Endothelial cell of umbilical vein (primary cell): ENCODE data around the gene CMC2. TPM values are rescaled to one million over a fixed set of nuclear protein-coding genes. Genes with fewer than 3 reads are reported as not detected.
A peak's percentile ranks its signal among the peaks of the same experiment; 100 is the strongest.

Experiments
- BruUV-seq: library from RNA; stranded (reverse); fragments of 400-500 nt; replicated peaks from 2 replicates; lab custom pipeline; 2021; lab: Mats Ljungman, UMichigan
- CTCF ChIA-PET: fragments of 300-600, 350-600 bp; sonication (Branson Sonifier 250); formaldehyde crosslinking; loops from one replicate; lab custom pipeline; 2021; ENCODE audit warnings: antibody characterized with exemption, inconsistent platforms; lab: Charles Lee
- POLR2A ChIA-PET: fragments of 300-600, 350-600 bp; sonication (Branson Sonifier 250); formaldehyde crosslinking; loops from one replicate; lab custom pipeline; 2021; ENCODE audit warnings: antibody characterized with exemption, inconsistent platforms; lab: Charles Lee
- DNase-seq: peaks from one replicate; pipeline ENCODE4 v3.0.0-alpha.2; 2011; ENCODE audit warnings: low read depth, low spot score
- FAIRE-seq: peaks from 2 replicates; lab custom pipeline; 2011; peaks lifted over from hg19 to GRCh38; lab: Jason Lieb, UNC
- H2AFZ ChIP-seq: 2 replicates; pipeline ENCODE4 v1.6.0; 2012; ENCODE audit warnings: low read depth, low read length, control low read depth, inconsistent platforms
- H3K27ac ChIP-seq: 2 replicates; pipeline ENCODE4 v1.5.1; 2011; ENCODE audit warnings: low read depth, mild to moderate bottlenecking, control low read depth, low read length, moderate library complexity; ENCODE audit not compliant: insufficient read depth
- H3K27me3 ChIP-seq, 2 experiments: 2 replicates each; pipeline versions ENCODE4 v1.6.0 to v1.6.1; 2011; ENCODE audit warnings: low read length in 2 of 2, mixed read lengths in 1 of 2; ENCODE audit not compliant: control insufficient read depth in 2 of 2, insufficient read depth in 2 of 2
- H3K36me3 ChIP-seq, 2 experiments: 2 replicates in 1 of 2; 3 replicates in 1 of 2; pipeline ENCODE4 v1.5.1; 2011; ENCODE audit warnings: low read length in 2 of 2, mild to moderate bottlenecking in 1 of 2, moderate library complexity in 1 of 2; ENCODE audit not compliant: control insufficient read depth in 2 of 2, insufficient read depth in 2 of 2; ENCODE audit errors: extremely low read depth in 1 of 2
- H3K4me1 ChIP-seq: 3 replicates; pipeline ENCODE4 v1.5.1; 2011; ENCODE audit warnings: mild to moderate bottlenecking, low read length; ENCODE audit not compliant: control insufficient read depth, insufficient read depth; ENCODE audit errors: extremely low read depth
- H3K4me2 ChIP-seq: 2 replicates; pipeline ENCODE4 v1.6.1; 2011; ENCODE audit warnings: low read length, control low read depth, mixed read lengths; ENCODE audit not compliant: insufficient read depth
- H3K4me3 ChIP-seq, 3 experiments: fragments of 200-600 bp in 1 of 3; sonication (generic), shearing (Covaris generic) in 1 of 3; replicated peaks in 1 of 3; 2 replicates each; pipeline ENCODE4 v1.5.1; 2011 to 2016; ENCODE audit warnings: control low read depth in 3 of 3, low read length in 3 of 3, mild to moderate bottlenecking in 2 of 3, inconsistent platforms in 1 of 3, low read depth in 1 of 3, moderate library complexity in 1 of 3; ENCODE audit not compliant: insufficient read depth in 1 of 3
- H3K79me2 ChIP-seq: 2 replicates; pipeline ENCODE4 v1.6.0; 2012; ENCODE audit warnings: low read length, inconsistent platforms; ENCODE audit not compliant: control insufficient read depth, insufficient read depth
- H3K9ac ChIP-seq: replicated peaks from 2 replicates; pipeline ENCODE3; 2011; ENCODE audit warnings: low read length, control low read depth; ENCODE audit not compliant: insufficient read depth; ENCODE audit errors: extremely low read depth
- H3K9me1 ChIP-seq: replicated peaks from 3 replicates; pipeline ENCODE4 v1.6.0; 2011; ENCODE audit warnings: mild to moderate bottlenecking, low read length; ENCODE audit not compliant: control insufficient read depth, insufficient read depth; ENCODE audit errors: extremely low read depth
- H3K9me3 ChIP-seq: replicated peaks from 2 replicates; pipeline ENCODE4 v1.5.1; 2012; ENCODE audit warnings: low read length, inconsistent platforms; ENCODE audit not compliant: control insufficient read depth, insufficient read depth
- H4K20me1 ChIP-seq: replicated peaks from 2 replicates; pipeline ENCODE3; 2011; ENCODE audit warnings: mild to moderate bottlenecking, low read length; ENCODE audit not compliant: control insufficient read depth, insufficient read depth; ENCODE audit errors: extremely low read depth
- CTCF ChIP-seq, 2 donors: IDR thresholded peaks; 1 replicate in 1 of 2; 2 replicates in 1 of 2; pipeline ENCODE4 v1.5.1; 2011; ENCODE audit warnings: low read length in 2 of 2, mild to moderate bottlenecking in 2 of 2, moderate library complexity in 2 of 2, control low read depth in 1 of 2, inconsistent platforms in 1 of 2, low read depth in 1 of 2; ENCODE audit not compliant: insufficient read depth in 1 of 2; ENCODE audit errors: extremely low read depth in 1 of 2
- GATA2 ChIP-seq: IDR thresholded peaks from 2 replicates; pipeline ENCODE4 v1.7.0; 2011; ENCODE audit warnings: low read depth, mild to moderate bottlenecking, moderate library complexity, mixed read lengths, low read length; ENCODE audit not compliant: insufficient read length, insufficient read depth
- JUN ChIP-seq: IDR thresholded peaks from 2 replicates; pipeline ENCODE4 v1.6.1; 2011; ENCODE audit warnings: borderline replicate concordance, low read depth; ENCODE audit not compliant: insufficient read length, insufficient read depth
- MYC ChIP-seq: IDR thresholded peaks from one replicate; pipeline ENCODE4 v1.6.1; 2011; ENCODE audit warnings: mild to moderate bottlenecking, low read depth, low read length
- POLR2AphosphoS5 ChIP-seq: IDR thresholded peaks from 2 replicates; pipeline ENCODE4 v1.6.1; 2012; ENCODE audit warnings: low read depth, mild to moderate bottlenecking, control low read depth, low read length, moderate library complexity; ENCODE audit not compliant: insufficient read depth
- dilution Hi-C: fragments of 300-500 bp; cut with MboI; formaldehyde crosslinking; loops from one replicate; pipeline ENCODE4 v1.15.0; 2019; ENCODE audit warnings: low sequenced_read_pairs; ENCODE audit not compliant: extremely low pct_ligation_motif_present
- intact Hi-C: fragments of 100-400 bp; cut with micrococcal nuclease; formaldehyde crosslinking; loops from one replicate; pipeline ENCODE4 v1.10.0; 2022
- polyA plus RNA-seq, 4 experiments: library from polyadenylated mRNA; depleted of rRNA in 3 of 4; stranded (reverse) in 3 of 4; unstranded in 1 of 4; fragments of >200 nt; gene quantifications; 2 replicates each; pipeline versions ENCODE4 v1.2.1 to v1.2.3, GENCODE V29; 2011 to 2012; ENCODE audit warnings: missing spikeins in 1 of 4
- total RNA-seq: library from RNA; stranded (reverse); gene quantifications from 2 replicates; pipeline ENCODE4 v1.2.3, GENCODE V29; 2021

Gene CMC2
- total and polyA plus RNA-seq, 2 donors (not counting 3 experiments of a cell fraction or from before 2014, with no cell fraction given), result 97.8 to 216 TPM

- Histone ChIP-seq H3K4me3 (peak overlapping the region; percentile 52 to 87 (median 83)), H3K4me2 (peak overlapping the region; percentile 99), H2AFZ (no peak overlapping the region), H3K36me3 (no peaks in the 10 kb centered on the region), H3K9ac (peak overlapping the region; percentile 81), H4K20me1 (no peaks in the 10 kb centered on the region), H3K4me1 (peaks cover 19% of the 10 kb centered on the region), H3K79me2 (peaks cover 91% of the 10 kb centered on the region), H3K9me1 (no peaks in the 10 kb centered on the region), H3K27me3 (no peaks in the 10 kb centered on the region), H3K9me3 (no peaks in the 10 kb centered on the region), H3K27ac (peak overlapping the region; percentile 80)
- BruUV-seq, result no TSS peak
- ChIA-PET POLR2A (interaction anchor here (1.4 to 1.5 kb wide), 2 partner anchors 12 to 67 kb away, joined by 5 to 7 read pairs; no protein-coding TSS in a partner anchor), CTCF (interaction anchor here (0.5 to 4.3 kb wide), 7 partner anchors 9 to 83 kb away, joined by 3 to 38 read pairs (median 5); partner anchors contain the start of gene ATMIN)
- FAIRE-seq (no peak), DNase-seq (peak; percentile 39)
- dilution Hi-C loops, result no loop called here
- TF ChIP-seq GATA2 (no peak), JUN (no peak), MYC (no peak)
- intact Hi-C loops, result loop anchor here (1.0 kb wide), 1 partner anchor 12 kb away; no protein-coding TSS in a partner anchor
These were observed 999 bp downstream of the CMC2 start for GRCh38 chr16:81005610-81006161.

GRCh38 chr16:81004646-81005353 lies 1.9 kb downstream of the CMC2 start:
- dilution Hi-C loops, result no loop called here
- Histone ChIP-seq H3K79me2 (peaks cover 88% of the 10 kb centered on the region), H3K36me3 (no peaks in the 10 kb centered on the region), H3K9me3 (no peaks in the 10 kb centered on the region), H3K4me1 (peaks cover 19% of the 10 kb centered on the region), H3K27me3 (no peaks in the 10 kb centered on the region), H2AFZ (no peak overlapping the region), H4K20me1 (no peaks in the 10 kb centered on the region), H3K4me2 (peak overlapping the region; percentile 80), H3K27ac (no peak overlapping the region), H3K4me3 (peak overlapping the region in 1 of 3 experiments; percentile 41), H3K9me1 (no peaks in the 10 kb centered on the region), H3K9ac (peak overlapping the region; percentile 25)
- BruUV-seq, result no TSS peak
- ChIA-PET CTCF (interaction anchor here (0.5 to 4.3 kb wide), 25 partner anchors 8 to 733 kb away, joined by 3 to 38 read pairs (median 4); partner anchors contain the start of gene ATMIN), POLR2A (interaction anchor here (1.4 to 1.5 kb wide), 2 partner anchors 12 to 67 kb away, joined by 5 to 7 read pairs; no protein-coding TSS in a partner anchor)
- intact Hi-C loops, result loop anchor here (1.0 kb wide), 2 partner anchors 80 to 734 kb away; no protein-coding TSS in a partner anchor
- DNase-seq (peak; percentile 72), FAIRE-seq (peak; percentile 71)
- TF ChIP-seq POLR2AphosphoS5 (no peak), CTCF (IDR thresholded peaks at IDR 0.05; ENCODE audit: extremely low read depth in 1 of 2, insufficient read depth in 1 of 2, low read depth in 1 of 2, low read length in 2 of 2) (peak; percentile 34 to 44)
